Neural progenitor cell (in vitro differentiated cells): ENCODE measurements around the gene HINFP.
A peak's percentile ranks its signal among the peaks of the same experiment; 100 is the strongest.

ENCODE experiments used
- EZH2 ChIP-seq: fragments of 200-600 bp; sonication (generic); IDR thresholded peaks from 2 replicates; pipeline ENCODE4 v1.6.1; 2017; ENCODE audit warnings: antibody characterized with exemption, mild to moderate bottlenecking, moderate library complexity
- EZH2phosphoT487 ChIP-seq: fragments of 200-600 bp; sonication (generic); IDR thresholded peaks from 2 replicates; pipeline ENCODE4 v1.6.1; 2017; ENCODE audit warnings: antibody characterized with exemption
- TF ChIP-seq, protein P1 (sequence below): fragments of 200-600 bp; sonication (generic); IDR thresholded peaks from 2 replicates; pipeline ENCODE4 v1.5.1; 2017; ENCODE audit warnings: antibody characterized with exemption, mild to moderate bottlenecking

DNA sequence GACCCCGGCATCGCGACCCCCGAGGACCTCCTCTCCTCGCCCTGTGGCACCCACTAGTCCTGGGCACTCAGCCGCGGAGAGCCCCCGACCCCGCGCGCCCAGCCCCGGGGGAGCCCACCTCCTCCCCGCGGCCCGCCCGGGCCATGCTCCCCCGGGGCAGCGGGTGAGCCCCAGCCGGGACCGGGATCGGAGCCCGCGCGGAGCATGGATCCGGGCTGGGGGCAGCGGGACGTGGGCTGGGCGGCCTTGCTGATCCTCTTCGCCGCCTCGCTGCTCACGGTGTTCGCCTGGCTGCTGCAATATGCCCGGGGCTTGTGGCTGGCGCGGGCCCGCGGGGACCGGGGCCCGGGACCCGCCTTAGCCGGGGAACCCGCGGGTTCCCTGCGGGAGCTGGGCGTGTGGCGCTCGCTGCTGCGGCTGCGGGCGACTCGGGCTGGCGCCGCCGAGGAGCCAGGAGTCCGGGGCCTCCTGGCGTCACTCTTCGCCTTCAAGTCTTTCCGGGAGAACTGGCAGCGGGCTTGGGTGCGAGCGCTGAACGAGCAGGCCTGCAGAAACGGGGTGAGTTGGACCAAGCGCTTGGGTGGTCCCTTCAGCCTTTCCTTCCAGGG is 13.7 kb upstream of the HINFP start:
- TF ChIP-seq, protein P1, sequence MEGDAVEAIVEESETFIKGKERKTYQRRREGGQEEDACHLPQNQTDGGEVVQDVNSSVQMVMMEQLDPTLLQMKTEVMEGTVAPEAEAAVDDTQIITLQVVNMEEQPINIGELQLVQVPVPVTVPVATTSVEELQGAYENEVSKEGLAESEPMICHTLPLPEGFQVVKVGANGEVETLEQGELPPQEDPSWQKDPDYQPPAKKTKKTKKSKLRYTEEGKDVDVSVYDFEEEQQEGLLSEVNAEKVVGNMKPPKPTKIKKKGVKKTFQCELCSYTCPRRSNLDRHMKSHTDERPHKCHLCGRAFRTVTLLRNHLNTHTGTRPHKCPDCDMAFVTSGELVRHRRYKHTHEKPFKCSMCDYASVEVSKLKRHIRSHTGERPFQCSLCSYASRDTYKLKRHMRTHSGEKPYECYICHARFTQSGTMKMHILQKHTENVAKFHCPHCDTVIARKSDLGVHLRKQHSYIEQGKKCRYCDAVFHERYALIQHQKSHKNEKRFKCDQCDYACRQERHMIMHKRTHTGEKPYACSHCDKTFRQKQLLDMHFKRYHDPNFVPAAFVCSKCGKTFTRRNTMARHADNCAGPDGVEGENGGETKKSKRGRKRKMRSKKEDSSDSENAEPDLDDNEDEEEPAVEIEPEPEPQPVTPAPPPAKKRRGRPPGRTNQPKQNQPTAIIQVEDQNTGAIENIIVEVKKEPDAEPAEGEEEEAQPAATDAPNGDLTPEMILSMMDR: no peak
- TF ChIP-seq EZH2phosphoT487: no peak
- peak; percentile 44 for TF ChIP-seq EZH2
